Right lobe of liver (tissue), 6 donors: Measurements from ENCODE around the gene MRPS26. TPM values are rescaled to one million over a fixed set of nuclear protein-coding genes. Genes with fewer than 3 reads are reported as not detected.

ENCODE experiments used
- ATAC-seq, 4 donors: fragments of 200-7000 bp; cut with Tn5 transposase; one replicate each; pipeline ENCODE4 v1.9.1; 2020; ENCODE audit warnings: mild to moderate bottlenecking in 4 of 4, moderate library complexity in 4 of 4
- DNase-seq, 3 donors: peaks; one replicate each; pipeline ENCODE4 v3.0.0-alpha.2; 2020
- H3K27ac ChIP-seq, 3 donors: fragments of 200-600 bp; one replicate each; pipeline ENCODE4 v1.8.0; 2022
- H3K27me3 ChIP-seq, 2 donors: fragments of 200-600 bp; one replicate each; pipeline ENCODE4 v1.8.0; 2022
- H3K36me3 ChIP-seq, 4 donors: fragments of 200-600 bp; sonication (generic) in 1 of 4; one replicate each; pipeline versions ENCODE4 v1.5.1 to v1.8.0; 2017 to 2022; ENCODE audit warnings: control low read depth in 1 of 4
- H3K4me1 ChIP-seq, 4 donors: fragments of 200-600 bp; sonication (generic) in 1 of 4; one replicate each; pipeline versions ENCODE4 v1.5.1 to v1.8.0; 2017 to 2022; ENCODE audit warnings: control low read depth in 1 of 4
- H3K4me3 ChIP-seq, 3 donors: fragments of 200-600 bp; one replicate each; pipeline ENCODE4 v1.8.0; 2022
- H3K9me3 ChIP-seq, 4 donors: fragments of 200-600 bp; sonication (generic) in 1 of 4; one replicate each; pipeline versions ENCODE4 v1.5.1 to v1.8.0; 2017 to 2022; ENCODE audit warnings: control low read depth in 1 of 4
- POLR2A ChIP-seq: fragments of 450-650 bp; IDR thresholded peaks from one replicate; pipeline ENCODE4 v1.6.1; 2017; ENCODE audit warnings: antibody characterized with exemption, mild to moderate bottlenecking
- WGBS: methylation state at CpG from one replicate; pipeline ENCODE4 v1.1.6; 2018; ENCODE audit warnings: low coverage, low lambda C conversion rate; ENCODE audit not compliant: insufficient coverage; ENCODE audit errors: missing lambda C conversion rate; 5-methylcytosine and 5-hydroxymethylcytosine counted together
- intact Hi-C, 2 donors: fragments of 100-400 bp; cut with DNase I; formaldehyde crosslinking; loops; one replicate each; pipeline versions ENCODE4 v1.11.2 to v1.14.1; 2022
- total RNA-seq, 6 experiments: library from RNA; depleted of rRNA in 2 of 6; stranded (reverse); fragments of >200 nt in 2 of 6; fragmentation: NEBNext Ultra II Directional in 3 of 6; extraction: Animal tissue kit (Norgen Biotek cat#: 25700) in 3 of 6; gene quantifications; one replicate each; pipeline versions ENCODE4 v1.1.0 to v1.2.4, GENCODE V29; 2016 to 2023
- TF ChIP-seq, protein P1 (sequence below), 4 donors: fragments of 200-600 bp in 3 of 4; fragments of 450-650 bp in 1 of 4; IDR thresholded peaks; one replicate each; pipeline versions ENCODE4 v1.5.1 to v1.8.0; 2016 to 2022; ENCODE audit warnings: antibody characterized with exemption in 4 of 4, mild to moderate bottlenecking in 2 of 4
- donor health status: DM: no; HTN: yes; CAD: no.
- donor health status: DM: no; HTN: no; CAD: no.
- donor health status: DM: no; HTN: no; CAD: no.
- donor health status: DM: no; HTN: yes; CAD: no.
- donor health status: DM: no; HTN: yes; CAD: no.

Gene MRPS26
- total RNA-seq, 6 experiments from 2014 or later = 27.8 to 59.1 (median 38.0) TPM

DNA sequence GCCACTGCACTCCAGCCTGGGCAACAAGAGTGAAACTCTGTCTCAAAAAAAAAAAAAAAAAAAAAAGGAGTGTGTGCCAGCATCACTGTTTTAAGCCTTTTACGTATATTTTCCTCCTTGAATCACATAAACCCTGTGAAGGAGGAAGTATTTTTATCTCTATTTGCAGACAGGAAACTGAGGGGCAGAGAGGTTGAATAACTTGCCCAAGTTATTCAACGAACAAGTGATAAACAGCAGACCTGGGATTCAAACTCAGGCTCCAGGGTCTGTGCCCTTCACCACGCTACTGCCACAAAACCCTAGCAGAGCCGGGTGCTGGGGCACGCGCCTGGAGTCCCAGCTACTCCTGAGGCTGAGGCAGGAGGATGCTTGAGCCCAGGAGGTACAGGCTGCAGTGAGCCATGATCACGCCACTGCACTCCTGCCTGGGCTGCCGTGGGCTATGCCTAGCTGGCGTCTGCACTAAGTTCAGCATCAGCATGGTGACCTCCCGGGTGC lies 48.1 kb downstream of the MRPS26 start:
- Histone ChIP-seq H3K4me3 (no peak overlapping the region), H3K4me1 (no peaks in the 10 kb centered on the region), H3K27ac (no peak overlapping the region), H3K9me3 (no peaks in the 10 kb centered on the region), H3K27me3 (no peaks in the 10 kb centered on the region), H3K36me3 (no peaks in the 10 kb centered on the region)
- intact Hi-C loops = no loop called here
- WGBS = 38% methylated on average over 5 of the region's 10 CpGs
- ATAC-seq (peak; percentile 25 to 56 (median 50)), DNase-seq (no peak)
- TF ChIP-seq, protein P1, sequence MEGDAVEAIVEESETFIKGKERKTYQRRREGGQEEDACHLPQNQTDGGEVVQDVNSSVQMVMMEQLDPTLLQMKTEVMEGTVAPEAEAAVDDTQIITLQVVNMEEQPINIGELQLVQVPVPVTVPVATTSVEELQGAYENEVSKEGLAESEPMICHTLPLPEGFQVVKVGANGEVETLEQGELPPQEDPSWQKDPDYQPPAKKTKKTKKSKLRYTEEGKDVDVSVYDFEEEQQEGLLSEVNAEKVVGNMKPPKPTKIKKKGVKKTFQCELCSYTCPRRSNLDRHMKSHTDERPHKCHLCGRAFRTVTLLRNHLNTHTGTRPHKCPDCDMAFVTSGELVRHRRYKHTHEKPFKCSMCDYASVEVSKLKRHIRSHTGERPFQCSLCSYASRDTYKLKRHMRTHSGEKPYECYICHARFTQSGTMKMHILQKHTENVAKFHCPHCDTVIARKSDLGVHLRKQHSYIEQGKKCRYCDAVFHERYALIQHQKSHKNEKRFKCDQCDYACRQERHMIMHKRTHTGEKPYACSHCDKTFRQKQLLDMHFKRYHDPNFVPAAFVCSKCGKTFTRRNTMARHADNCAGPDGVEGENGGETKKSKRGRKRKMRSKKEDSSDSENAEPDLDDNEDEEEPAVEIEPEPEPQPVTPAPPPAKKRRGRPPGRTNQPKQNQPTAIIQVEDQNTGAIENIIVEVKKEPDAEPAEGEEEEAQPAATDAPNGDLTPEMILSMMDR (IDR thresholded peaks at IDR 0.05) = no peak
- TF ChIP-seq POLR2A = no peak

GRCh38 chr20:3094848-3095629 lies 49.2 kb downstream of the MRPS26 start:
- Histone ChIP-seq H3K27me3 (no peaks in the 10 kb centered on the region), H3K9me3 (no peaks in the 10 kb centered on the region), H3K4me1 (no peaks in the 10 kb centered on the region), H3K4me3 (no peak overlapping the region), H3K36me3 (no peaks in the 10 kb centered on the region), H3K27ac (no peak overlapping the region)
- intact Hi-C loops = no loop called here
- DNase-seq (no peak), ATAC-seq (peak in 1 of 4 donors; percentile 24)
- TF ChIP-seq, protein P1 (IDR thresholded peaks at IDR 0.05) = no peak
- TF ChIP-seq POLR2A = no peak
- 80% methylated on average over 5 of the region's 13 CpGs for WGBS

Other genes starting within 250 kb of the MRPS26 start
- under 1 TPM in 3 of 6 experiments, not detected in 3; 0.07 to 0.16 (median 0.12) TPM for gene CPXM1, start 245.4 kb upstream of the MRPS26 start, total RNA-seq
- not detected for gene C20orf141, start 231.1 kb upstream of the MRPS26 start, total RNA-seq
- not detected for gene TMEM239, start 229.7 kb upstream of the MRPS26 start, total RNA-seq
- gene PCED1A, start 205.4 kb upstream of the MRPS26 start, total RNA-seq = 10 to 100 TPM in 5 of 6 experiments, 1 to 10 TPM in 1; 9.6 to 22.2 (median 18.6) TPM
- 10 to 100 TPM; 17.2 to 22.2 (median 19.1) TPM for gene VPS16, start 205.3 kb upstream of the MRPS26 start, total RNA-seq
- gene PTPRA, start 172.6 kb upstream of the MRPS26 start, total RNA-seq = 10 to 100 TPM; 15.7 to 22.1 (median 18.6) TPM
- under 1 TPM in 3 of 6 experiments, not detected in 3; 0.55 to 0.81 (median 0.66) TPM for gene GNRH2, start 2.4 kb upstream of the MRPS26 start, total RNA-seq
- 10 to 100 TPM in 2 of 6 experiments, 1 to 10 TPM in 4; 1.8 to 41.2 (median 7.0) TPM for gene OXT, start 25.6 kb downstream of the MRPS26 start, total RNA-seq
- under 1 TPM in 2 of 6 experiments, not detected in 4; 0.74 to 0.93 TPM for gene AVP, start 38.7 kb downstream of the MRPS26 start, total RNA-seq
- gene FASTKD5, start 113.8 kb downstream of the MRPS26 start, total RNA-seq = 10 to 100 TPM; 10.3 to 18.2 (median 11.3) TPM
- 1 to 10 TPM; 1.8 to 3.2 (median 2.0) TPM for gene UBOX5, start 113.8 kb downstream of the MRPS26 start, total RNA-seq
- 1 to 10 TPM; 3.9 to 6.1 (median 4.9) TPM for gene LZTS3, start 127.5 kb downstream of the MRPS26 start, total RNA-seq
- 10 to 100 TPM; 55.0 to 76.1 (median 60.1) TPM for gene DDRGK1, start 158.6 kb downstream of the MRPS26 start, total RNA-seq
- 10 to 100 TPM; 17.5 to 38.8 (median 26.7) TPM for gene ITPA, start 163.4 kb downstream of the MRPS26 start, total RNA-seq
- gene SLC4A11, start 193.1 kb downstream of the MRPS26 start, total RNA-seq = under 1 TPM in 5 of 6 experiments, not detected in 1; 0.11 to 0.40 (median 0.18) TPM